Right lobe of liver (tissue), 4 donors: ENCODE measurements around the gene SHLD1.

Experiments
- CTCF ChIP-seq, 4 donors: fragments of 200-600 bp in 3 of 4; fragments of 450-650 bp in 1 of 4; IDR thresholded peaks; one replicate each; pipeline versions ENCODE4 v1.5.1 to v1.8.0; 2016 to 2022; ENCODE audit warnings: antibody characterized with exemption in 4 of 4, mild to moderate bottlenecking in 2 of 4
- POLR2A ChIP-seq: fragments of 450-650 bp; IDR thresholded peaks from one replicate; pipeline ENCODE4 v1.6.1; 2017; ENCODE audit warnings: antibody characterized with exemption, mild to moderate bottlenecking
- donor health status: DM: no; HTN: no; CAD: no.
- donor health status: DM: no; HTN: no; CAD: no.
- donor health status: DM: no; HTN: yes; CAD: no.

- TF ChIP-seq CTCF (IDR thresholded peaks at IDR 0.05) (no peak), POLR2A (no peak)
These were observed 126.9 kb downstream of the SHLD1 start for GRCh38 chr20:5877128-5877527.
